ENCODE measurements around the gene SLC35D3. TPM values are rescaled to one million over a fixed set of nuclear protein-coding genes. Genes with fewer than 3 reads are reported as not detected.

The SLC35D3 gene
- total RNA-seq, 1 experiment from 2014 or later: not detected

- no peaks in the 10 kb centered on the region for H3K27me3 ChIP-seq (ENCODE audit: insufficient read depth, low read length)
- no TSS peak for BruUV-seq (replicated peaks)
- POLR2A ChIA-PET: no interaction called here
- H3K9me2 ChIP-seq (ENCODE audit: insufficient read depth): no peaks in the 10 kb centered on the region
- H3K36me3 ChIP-seq (ENCODE audit: control insufficient read depth in 1 of 2, insufficient read depth in 2 of 2, low read length in 2 of 2): no peaks in the 10 kb centered on the region
- DNase-seq (ENCODE audit: low read depth, low spot score) (no peak), ATAC-seq (no peak)
- no peaks in the 10 kb centered on the region for H3K79me2 ChIP-seq (ENCODE audit: insufficient read depth, low read length)
- TF ChIP-seq ELF1 (IDR thresholded peaks at IDR 0.05; ENCODE audit: borderline replicate concordance, low read depth): no peak
- no peak for TF ChIP-seq REST (IDR thresholded peaks at IDR 0.05; ENCODE audit: low read depth)
- TF ChIP-seq YY1 (IDR thresholded peaks at IDR 0.05; ENCODE audit: extremely low read depth, insufficient replicate concordance, low read depth, low read length): no peak
- RAD21 ChIA-PET (ENCODE audit: low non-redundant PET in 1 of 2, low total read pairs in 2 of 2, uncharacterized antibody in 2 of 2, unreplicated experiment in 2 of 2): no interaction called here
- H2AFZ ChIP-seq (ENCODE audit: low read depth, low read length, poor library complexity, severe bottlenecking): no peak overlapping the region
- no peak overlapping the region for H3K4me2 ChIP-seq (ENCODE audit: low read length)
- H3K4me3 ChIP-seq (replicated peaks in 1 of 2; ENCODE audit: low read depth in 1 of 2, low read length in 2 of 2): no peak overlapping the region
- H3K27ac ChIP-seq (ENCODE audit: low read depth, low read length): no peak overlapping the region
- no peaks in the 10 kb centered on the region for H3K9me3 ChIP-seq (ENCODE audit: control insufficient read depth in 1 of 2, insufficient read depth in 1 of 2, low read depth in 1 of 2, low read length in 2 of 2)
- no peak overlapping the region for H3K9ac ChIP-seq (ENCODE audit: low read length)
- intact Hi-C loops (cut with micrococcal nuclease): no loop called here
- no peaks in the 10 kb centered on the region for H4K20me1 ChIP-seq (ENCODE audit: insufficient read depth)
- H3K4me1 ChIP-seq (ENCODE audit: control insufficient read depth in 1 of 2, insufficient read depth in 2 of 2, low read length in 2 of 2): no peaks in the 10 kb centered on the region
- CTCF ChIA-PET: no interaction called here
Observed at GRCh38 chr6:136945711-136946121, 23.6 kb downstream of the SLC35D3 start.

- Histone ChIP-seq H3K9ac (ENCODE audit: low read length) (no peak overlapping the region), H4K20me1 (ENCODE audit: insufficient read depth) (no peaks in the 10 kb centered on the region), H2AFZ (ENCODE audit: low read depth, low read length, poor library complexity, severe bottlenecking) (no peak overlapping the region), H3K9me3 (ENCODE audit: control insufficient read depth in 1 of 2, insufficient read depth in 1 of 2, low read depth in 1 of 2, low read length in 2 of 2) (no peaks in the 10 kb centered on the region), H3K79me2 (ENCODE audit: insufficient read depth, low read length) (no peaks in the 10 kb centered on the region), H3K9me2 (ENCODE audit: insufficient read depth) (no peaks in the 10 kb centered on the region), H3K27ac (ENCODE audit: low read depth, low read length) (no peak overlapping the region), H3K4me3 (replicated peaks in 1 of 2; ENCODE audit: low read depth in 1 of 2, low read length in 2 of 2) (no peak overlapping the region), H3K27me3 (ENCODE audit: insufficient read depth, low read length) (no peaks in the 10 kb centered on the region), H3K4me2 (ENCODE audit: low read length) (no peak overlapping the region), H3K36me3 (ENCODE audit: control insufficient read depth in 1 of 2, insufficient read depth in 2 of 2, low read length in 2 of 2) (no peaks in the 10 kb centered on the region), H3K4me1 (ENCODE audit: control insufficient read depth in 1 of 2, insufficient read depth in 2 of 2, low read length in 2 of 2) (no peaks in the 10 kb centered on the region)
- ChIA-PET CTCF (no interaction called here), RAD21 (ENCODE audit: low non-redundant PET in 1 of 2, low total read pairs in 2 of 2, uncharacterized antibody in 2 of 2, unreplicated experiment in 2 of 2) (no interaction called here), POLR2A (no interaction called here)
- BruUV-seq (replicated peaks): no TSS peak
- DNase-seq (ENCODE audit: low read depth, low spot score): no peak
- ATAC-seq: no peak
- intact Hi-C loops (cut with micrococcal nuclease): no loop called here
- TF ChIP-seq JUND (IDR thresholded peaks at IDR 0.05) (no peak), CEBPB (IDR thresholded peaks at IDR 0.05; ENCODE audit: low read depth) (no peak), SIN3A (IDR thresholded peaks at IDR 0.05; ENCODE audit: low read depth) (no peak), SRF (IDR thresholded peaks at IDR 0.05; ENCODE audit: low read depth) (no peak), EZH2 (IDR thresholded peaks at IDR 0.05) (no peak), FOSL1 (IDR thresholded peaks at IDR 0.05; ENCODE audit: low read depth) (no peak), SP1 (IDR thresholded peaks at IDR 0.05; ENCODE audit: low read depth) (no peak), POLR2AphosphoS5 (IDR thresholded peaks at IDR 0.05; ENCODE audit: low read depth, low read length) (no peak), YY1 (IDR thresholded peaks at IDR 0.05; ENCODE audit: extremely low read depth, insufficient replicate concordance, low read depth, low read length) (no peak)
- TF ChIP-seq, protein P1, sequence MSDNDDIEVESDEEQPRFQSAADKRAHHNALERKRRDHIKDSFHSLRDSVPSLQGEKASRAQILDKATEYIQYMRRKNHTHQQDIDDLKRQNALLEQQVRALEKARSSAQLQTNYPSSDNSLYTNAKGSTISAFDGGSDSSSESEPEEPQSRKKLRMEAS (IDR thresholded peaks at IDR 0.05): no peak
- TF ChIP-seq, protein P2, sequence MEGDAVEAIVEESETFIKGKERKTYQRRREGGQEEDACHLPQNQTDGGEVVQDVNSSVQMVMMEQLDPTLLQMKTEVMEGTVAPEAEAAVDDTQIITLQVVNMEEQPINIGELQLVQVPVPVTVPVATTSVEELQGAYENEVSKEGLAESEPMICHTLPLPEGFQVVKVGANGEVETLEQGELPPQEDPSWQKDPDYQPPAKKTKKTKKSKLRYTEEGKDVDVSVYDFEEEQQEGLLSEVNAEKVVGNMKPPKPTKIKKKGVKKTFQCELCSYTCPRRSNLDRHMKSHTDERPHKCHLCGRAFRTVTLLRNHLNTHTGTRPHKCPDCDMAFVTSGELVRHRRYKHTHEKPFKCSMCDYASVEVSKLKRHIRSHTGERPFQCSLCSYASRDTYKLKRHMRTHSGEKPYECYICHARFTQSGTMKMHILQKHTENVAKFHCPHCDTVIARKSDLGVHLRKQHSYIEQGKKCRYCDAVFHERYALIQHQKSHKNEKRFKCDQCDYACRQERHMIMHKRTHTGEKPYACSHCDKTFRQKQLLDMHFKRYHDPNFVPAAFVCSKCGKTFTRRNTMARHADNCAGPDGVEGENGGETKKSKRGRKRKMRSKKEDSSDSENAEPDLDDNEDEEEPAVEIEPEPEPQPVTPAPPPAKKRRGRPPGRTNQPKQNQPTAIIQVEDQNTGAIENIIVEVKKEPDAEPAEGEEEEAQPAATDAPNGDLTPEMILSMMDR (IDR thresholded peaks at IDR 0.05 in 2 of 3, conservative IDR thresholded peaks at IDR 0.05 in 1 of 3; ENCODE audit: borderline replicate concordance in 1 of 3, insufficient read depth in 1 of 3, low read depth in 2 of 3, low read length in 2 of 3): no peak
- TF ChIP-seq, protein P3, sequence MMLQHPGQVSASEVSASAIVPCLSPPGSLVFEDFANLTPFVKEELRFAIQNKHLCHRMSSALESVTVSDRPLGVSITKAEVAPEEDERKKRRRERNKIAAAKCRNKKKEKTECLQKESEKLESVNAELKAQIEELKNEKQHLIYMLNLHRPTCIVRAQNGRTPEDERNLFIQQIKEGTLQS (IDR thresholded peaks at IDR 0.05): no peak
Observed at GRCh38 chr6:136947037-136947436, 24.9 kb downstream of the SLC35D3 start.

Measured in HCT116 (cell line).